MM.1S (cell line): ENCODE measurements around the gene UBAC2.

Experiments used
- DNase-seq: peaks from one replicate; pipeline ENCODE4 v3.0.0-alpha.2; 2015
- H2AFZ ChIP-seq: fragments of 300-600 bp; sonication (generic); 2 replicates; pipeline ENCODE4 v1.6.0; 2016; ENCODE audit warnings: antibody characterized with exemption, low read length
- H3F3A ChIP-seq: fragments of 300-600 bp; sonication (generic); 2 replicates; pipeline ENCODE4 v1.6.1; 2016; ENCODE audit warnings: mild to moderate bottlenecking, antibody characterized with exemption, low read length, moderate library complexity, mixed read lengths; ENCODE audit not compliant: insufficient read depth
- H3K27ac ChIP-seq: fragments of 300-600 bp; sonication (generic); 2 replicates; pipeline ENCODE4 v1.5.1; 2016; ENCODE audit warnings: mild to moderate bottlenecking, low read length
- H3K27me3 ChIP-seq: fragments of 300-600 bp; sonication (generic); replicated peaks from 2 replicates; pipeline ENCODE4 v1.6.0; 2016; ENCODE audit warnings: low read length; ENCODE audit not compliant: insufficient read depth
- H3K36me3 ChIP-seq: fragments of 300-600 bp; sonication (generic); replicated peaks from 2 replicates; pipeline ENCODE4 v1.6.1; 2016; ENCODE audit warnings: mild to moderate bottlenecking, low read length, mixed read lengths; ENCODE audit not compliant: insufficient read depth
- H3K4me1 ChIP-seq: fragments of 300-600 bp; sonication (generic); 2 replicates; pipeline ENCODE4 v1.6.1; 2016; ENCODE audit warnings: low read length, mixed read lengths
- H3K4me2 ChIP-seq: fragments of 300-600 bp; sonication (generic); 2 replicates; pipeline ENCODE4 v1.6.0; 2016; ENCODE audit warnings: low read depth, low read length
- H3K4me3 ChIP-seq: fragments of 300-600 bp; sonication (generic); 2 replicates; pipeline ENCODE4 v1.5.1; 2016; ENCODE audit warnings: low read length, mixed read lengths
- H3K79me2 ChIP-seq: fragments of 300-600 bp; sonication (generic); 2 replicates; pipeline ENCODE4 v1.6.1; 2016; ENCODE audit warnings: mixed run types, low read length, mixed read lengths
- H3K9ac ChIP-seq: fragments of 300-600 bp; sonication (generic); 2 replicates; pipeline ENCODE4 v1.6.1; 2016; ENCODE audit warnings: low read length, mixed read lengths
- H3K9me2 ChIP-seq: fragments of 300-600 bp; sonication (generic); replicated peaks from 2 replicates; pipeline ENCODE4 v1.6.1; 2016; ENCODE audit warnings: mild to moderate bottlenecking, low read length, mixed read lengths; ENCODE audit not compliant: insufficient read depth
- H3K9me3 ChIP-seq: fragments of 300-600 bp; sonication (generic); replicated peaks from 2 replicates; pipeline ENCODE4 v1.6.1; 2016; ENCODE audit warnings: mild to moderate bottlenecking, low read length, mixed read lengths; ENCODE audit not compliant: insufficient read depth
- H4K20me1 ChIP-seq: fragments of 300-600 bp; sonication (generic); 2 replicates; pipeline ENCODE4 v1.6.1; 2016; ENCODE audit warnings: mild to moderate bottlenecking, low read length, moderate library complexity, mixed read lengths; ENCODE audit not compliant: insufficient read depth
- CTCF ChIP-seq: fragments of 300-600 bp; sonication (generic); IDR thresholded peaks from 2 replicates; pipeline ENCODE4 v1.5.1; 2016; ENCODE audit warnings: antibody characterized with exemption, low read length, mixed read lengths
- EZH2 ChIP-seq: fragments of 300-600 bp; sonication (generic); optimal IDR thresholded peaks from 2 replicates; pipeline ENCODE3; 2017; ENCODE audit warnings: low read depth, mild to moderate bottlenecking, antibody characterized with exemption, low read length, mixed read lengths
- EZH2phosphoT487 ChIP-seq: fragments of 300-600 bp; sonication (generic); IDR thresholded peaks from 2 replicates; pipeline ENCODE4 v1.6.1; 2018; ENCODE audit warnings: antibody characterized with exemption, low read length

Gene UBAC2

GRCh38 chr13:99270518-99270917, 69.9 kb downstream of the UBAC2 start:
- Histone ChIP-seq H3K79me2 (no peaks in the 10 kb centered on the region), H3K9me3 (no peaks in the 10 kb centered on the region), H3K36me3 (no peaks in the 10 kb centered on the region), H3K4me1 (no peaks in the 10 kb centered on the region), H3K9me2 (no peaks in the 10 kb centered on the region), H3F3A (no peaks in the 10 kb centered on the region), H3K4me3 (no peak overlapping the region), H4K20me1 (0 out of 2 replicates have a peak, but pooled peaks cover under 1% of the 10 kb centered on the region), H3K4me2 (no peak overlapping the region), H3K9ac (no peak overlapping the region), H3K27me3 (no peaks in the 10 kb centered on the region), H3K27ac (no peak overlapping the region), H2AFZ (no peak overlapping the region)
- no peak for DNase-seq
- TF ChIP-seq EZH2 (no peak), EZH2phosphoT487 (no peak), CTCF (no peak)

GRCh38 chr13:99271249-99271648, 70.6 kb downstream of the UBAC2 start:
- no peak overlapping the region for H3K27ac ChIP-seq
- H3K9ac ChIP-seq: no peak overlapping the region
- no peaks in the 10 kb centered on the region for H3K9me2 ChIP-seq
- H3K9me3 ChIP-seq: no peaks in the 10 kb centered on the region
- no peak for DNase-seq
- no peak for TF ChIP-seq CTCF
- no peak for TF ChIP-seq EZH2phosphoT487
- no peaks in the 10 kb centered on the region for H3F3A ChIP-seq
- H2AFZ ChIP-seq: no peak overlapping the region
- no peak overlapping the region for H3K4me3 ChIP-seq
- H4K20me1 ChIP-seq: no peaks in the 10 kb centered on the region
- no peaks in the 10 kb centered on the region for H3K79me2 ChIP-seq
- no peaks in the 10 kb centered on the region for H3K36me3 ChIP-seq
- H3K4me2 ChIP-seq: no peak overlapping the region
- no peaks in the 10 kb centered on the region for H3K4me1 ChIP-seq
- H3K27me3 ChIP-seq: no peaks in the 10 kb centered on the region

GRCh38 chr13:99272481-99272880, 71.8 kb downstream of the UBAC2 start:
- Histone ChIP-seq H3K9me2 (no peaks in the 10 kb centered on the region), H3K4me1 (no peaks in the 10 kb centered on the region), H2AFZ (no peak overlapping the region), H3K9me3 (no peaks in the 10 kb centered on the region), H3K9ac (no peak overlapping the region), H4K20me1 (no peaks in the 10 kb centered on the region), H3F3A (no peaks in the 10 kb centered on the region), H3K27me3 (no peaks in the 10 kb centered on the region), H3K4me2 (no peak overlapping the region), H3K36me3 (no peaks in the 10 kb centered on the region), H3K79me2 (no peaks in the 10 kb centered on the region), H3K4me3 (no peak overlapping the region), H3K27ac (no peak overlapping the region)
- TF ChIP-seq EZH2: no peak
- TF ChIP-seq EZH2phosphoT487: no peak
- TF ChIP-seq CTCF: no peak
- no peak for DNase-seq

- H3K4me3 ChIP-seq: no peak overlapping the region
- no peak overlapping the region for H3K9ac ChIP-seq
- H2AFZ ChIP-seq: no peak overlapping the region
- no peaks in the 10 kb centered on the region for H3K9me2 ChIP-seq
- no peak for DNase-seq
- no peak overlapping the region for H3K27ac ChIP-seq
- H3K4me1 ChIP-seq: no peaks in the 10 kb centered on the region
- no peaks in the 10 kb centered on the region for H3F3A ChIP-seq
- no peaks in the 10 kb centered on the region for H3K36me3 ChIP-seq
- no peaks in the 10 kb centered on the region for H3K79me2 ChIP-seq
- H3K4me2 ChIP-seq: no peak overlapping the region
- H3K9me3 ChIP-seq: no peaks in the 10 kb centered on the region
- no peaks in the 10 kb centered on the region for H3K27me3 ChIP-seq
- no peaks in the 10 kb centered on the region for H4K20me1 ChIP-seq
- TF ChIP-seq EZH2phosphoT487: no peak
- TF ChIP-seq EZH2: no peak
- TF ChIP-seq CTCF: no peak
These were observed 72.5 kb downstream of the UBAC2 start for GRCh38 chr13:99273128-99273527.
